NCI-H2107 treated with DMSO at 0.1 percent for 48 hours (cell line): ENCODE measurements around the gene FLAD1.

ENCODE experiments used
- DNase-seq: peaks from one replicate; lab custom pipeline; 2025; ENCODE audit not compliant: unreplicated experiment; lab: John Stamatoyannopoulos, UW

Gene FLAD1

DNA sequence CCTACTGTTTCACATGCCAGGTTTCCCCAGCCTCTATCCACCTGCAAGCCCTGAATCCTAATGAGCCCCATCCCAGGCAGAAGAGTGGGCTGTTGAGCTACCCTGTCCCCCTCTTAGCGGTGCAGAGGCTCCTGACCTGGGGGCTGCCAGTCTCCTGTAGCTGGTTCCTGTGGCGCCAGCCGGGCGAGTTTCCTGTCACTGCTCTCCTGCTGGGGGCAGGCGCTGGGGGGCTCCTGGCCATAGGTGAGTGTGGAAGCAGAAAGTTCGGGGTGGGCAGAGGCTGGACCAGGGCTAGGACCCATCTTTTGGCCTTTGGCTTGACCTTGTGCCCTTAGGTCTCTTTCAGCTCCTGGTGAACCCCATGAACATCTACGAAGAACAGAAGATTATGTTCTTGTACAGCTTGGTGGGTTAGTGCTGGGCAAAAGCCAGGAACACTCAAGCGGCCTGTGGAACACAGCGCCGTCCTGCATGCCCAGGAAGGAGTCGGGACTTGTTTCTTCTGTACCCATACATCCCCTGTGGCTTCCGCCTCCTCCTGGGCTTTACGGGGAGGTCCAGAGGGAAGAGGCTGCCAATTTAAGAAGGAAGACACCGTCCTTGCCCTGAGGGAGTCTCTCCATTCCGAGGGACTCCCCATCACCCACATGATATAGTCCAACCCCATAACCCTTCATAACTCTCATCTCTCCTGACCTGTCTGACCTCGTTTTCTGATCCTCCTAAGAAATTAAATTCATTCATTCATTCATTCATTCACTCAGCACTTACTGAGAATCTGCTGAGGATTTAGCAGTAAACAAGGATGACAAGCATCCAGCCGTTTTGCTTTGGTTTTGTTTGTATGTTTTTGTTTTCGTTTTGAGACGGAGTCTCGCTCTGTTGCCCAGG, 51.4 kb downstream of the FLAD1 start:
- no peak for DNase-seq

DNA sequence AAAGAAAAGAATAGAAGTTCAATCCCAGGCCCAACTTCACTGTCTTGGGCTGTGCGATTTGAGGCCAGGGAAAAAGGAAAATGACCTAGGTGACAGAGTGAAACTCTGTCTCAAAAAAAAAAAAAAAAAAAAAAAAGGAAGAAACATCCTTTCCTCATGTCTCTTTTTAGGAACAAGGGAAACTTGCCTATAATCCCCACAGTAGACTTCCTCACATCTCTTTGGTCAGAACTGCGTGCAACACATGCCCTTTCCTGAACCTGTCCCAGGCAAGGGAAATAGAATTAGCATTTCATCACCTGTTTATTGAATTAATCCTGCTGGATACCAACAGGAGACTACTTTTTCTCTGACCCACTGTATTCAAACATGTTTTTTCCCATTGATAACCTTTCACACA, 52.8 kb downstream of the FLAD1 start:
- no peak for DNase-seq

- peak; percentile 69 for DNase-seq
These were observed 53.9 kb downstream of the FLAD1 start for GRCh38 chr1:155037043-155037442.

DNA sequence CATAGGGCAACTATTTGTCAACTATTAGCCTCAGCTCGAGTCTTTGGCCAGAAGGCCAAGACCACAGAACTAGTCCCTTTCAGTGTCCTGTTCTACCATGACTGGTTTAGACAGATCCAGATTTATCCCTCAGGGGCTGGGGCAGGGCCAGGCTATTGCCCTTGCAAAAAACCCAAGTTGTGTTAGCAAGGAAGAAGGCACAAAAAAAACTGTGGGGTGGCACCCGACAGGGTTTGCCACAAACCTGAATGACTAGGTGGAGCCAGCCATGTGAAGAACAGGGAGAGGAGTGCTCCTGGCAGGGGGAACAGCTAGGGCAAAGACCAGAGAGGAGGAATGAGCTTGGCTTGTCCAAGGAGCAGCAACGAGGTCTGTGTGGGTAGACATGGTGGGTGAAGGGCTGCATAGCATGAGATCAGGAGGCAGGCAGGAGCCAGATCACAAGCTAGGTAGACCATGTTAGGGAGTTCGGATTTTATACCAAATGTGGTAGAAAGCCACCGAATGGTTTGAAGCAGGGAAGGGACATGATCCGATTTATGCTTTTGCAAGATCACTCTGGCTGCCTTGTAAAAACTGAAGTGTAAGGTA, 54.8 kb downstream of the FLAD1 start:
- no peak for DNase-seq

DNA sequence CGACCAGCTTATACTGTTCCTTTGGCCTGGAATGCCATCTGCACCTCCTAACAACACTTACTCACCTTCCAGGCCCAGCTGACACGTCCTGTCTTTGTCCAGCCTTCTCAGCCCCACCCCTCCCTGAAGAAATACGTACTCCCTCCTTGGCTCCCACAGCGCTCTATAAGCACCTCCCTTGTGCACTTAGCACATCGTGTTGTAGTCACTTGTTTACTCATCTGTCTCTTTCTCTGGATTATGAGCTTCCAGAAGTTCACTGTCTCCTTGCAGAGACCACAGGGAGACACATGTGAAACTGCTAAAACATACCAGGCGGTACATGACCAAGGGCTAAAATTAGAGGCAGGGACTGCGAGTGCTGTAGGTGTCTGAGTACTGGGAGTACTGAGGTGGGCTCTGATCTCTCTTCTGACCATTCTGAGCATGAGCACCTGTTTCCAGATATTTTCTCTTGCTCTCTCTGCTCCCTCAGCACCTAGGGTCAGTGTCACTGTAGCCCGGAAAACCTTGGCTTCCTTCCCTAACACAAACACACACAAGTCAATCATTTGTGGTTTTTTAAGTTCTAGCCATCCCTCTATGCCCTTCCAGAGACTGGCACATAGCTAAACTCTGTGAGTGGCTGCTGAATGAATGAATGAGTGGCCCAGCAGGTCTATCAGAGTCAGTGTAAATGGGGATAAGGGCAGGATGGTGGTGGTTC, 55.6 kb downstream of the FLAD1 start:
- no peak for DNase-seq

DNA sequence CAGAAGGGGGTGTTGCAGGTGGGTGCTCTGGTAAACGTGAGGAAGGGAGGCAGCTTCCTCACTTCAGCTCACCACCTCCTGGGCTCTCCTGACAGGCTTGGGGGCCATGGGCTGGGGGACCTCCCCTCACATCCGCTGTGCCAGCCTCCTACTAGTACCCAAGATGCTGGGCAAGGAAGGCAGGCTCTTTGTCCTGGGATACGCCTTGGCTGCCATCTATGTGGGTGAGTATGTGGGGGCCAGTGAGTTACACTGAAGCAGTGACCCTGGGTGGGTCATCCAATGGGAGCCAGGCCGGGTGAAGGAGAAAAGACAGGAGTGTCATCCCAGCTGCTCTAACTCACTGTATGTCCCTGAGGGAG, 56.1 kb downstream of the FLAD1 start:
- DNase-seq = no peak

DNA sequence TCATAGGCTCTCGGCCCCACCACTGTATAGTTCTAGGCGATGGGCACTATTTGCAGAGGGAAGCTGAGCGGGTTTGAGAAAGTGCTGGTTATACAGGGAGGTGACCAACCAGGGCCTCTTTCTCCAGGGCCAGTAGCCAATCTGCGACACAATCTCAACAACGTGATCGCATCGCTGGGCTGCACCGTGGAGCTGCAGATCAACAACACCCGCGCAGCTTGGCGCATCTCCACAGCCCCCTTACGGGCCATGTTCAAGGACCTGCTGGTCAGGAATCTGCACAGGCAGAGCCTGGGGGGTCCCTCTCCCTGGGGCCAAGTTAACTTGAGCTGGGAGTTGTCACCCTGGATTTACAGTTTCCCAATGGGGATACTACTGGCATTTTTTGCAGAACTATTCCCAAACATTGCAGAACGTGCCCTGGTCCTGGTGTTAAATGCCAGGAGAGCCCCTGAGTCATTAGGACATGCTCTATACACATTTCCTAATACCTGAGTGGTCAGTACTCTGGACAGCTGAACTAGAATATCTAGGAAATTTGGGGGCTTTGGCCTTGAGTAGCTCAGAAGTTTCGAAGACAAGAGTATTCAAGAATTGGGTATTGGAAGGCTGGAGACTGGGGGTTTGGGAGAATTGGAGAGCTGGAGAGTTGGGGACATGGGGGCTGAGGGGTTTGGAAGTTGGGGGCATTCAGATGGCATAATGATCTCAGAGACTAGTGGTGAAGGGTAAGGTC, 57.4 kb downstream of the FLAD1 start:
- DNase-seq = no peak
